ENCODE data around the gene FASN. TPM values are rescaled to one million over a fixed set of nuclear protein-coding genes. Genes with fewer than 3 reads are reported as not detected.

Gene FASN
- total RNA-seq, 2 experiments from 2014 or later: 255 to 261 TPM

GRCh38 chr17:82091264-82092066, 6.6 kb downstream of the FASN start:
- Mint-ChIP-seq H3K9me3 (ENCODE audit: insufficient read depth) (no peaks in the 10 kb centered on the region), H3K27me3 (ENCODE audit: low read depth) (no peaks in the 10 kb centered on the region), H3K4me1 (ENCODE audit: low read depth) (peaks cover 10% of the 10 kb centered on the region), H3K4me3 (no peak overlapping the region), H3K27ac (no peak overlapping the region), H3K36me3 (ENCODE audit: low read depth) (peaks cover 28% of the 10 kb centered on the region)
- no peak for ATAC-seq
- DNase-seq: no peak
- POLR2A ChIA-PET: no interaction called here
- CTCF ChIA-PET: no interaction called here

DNA sequence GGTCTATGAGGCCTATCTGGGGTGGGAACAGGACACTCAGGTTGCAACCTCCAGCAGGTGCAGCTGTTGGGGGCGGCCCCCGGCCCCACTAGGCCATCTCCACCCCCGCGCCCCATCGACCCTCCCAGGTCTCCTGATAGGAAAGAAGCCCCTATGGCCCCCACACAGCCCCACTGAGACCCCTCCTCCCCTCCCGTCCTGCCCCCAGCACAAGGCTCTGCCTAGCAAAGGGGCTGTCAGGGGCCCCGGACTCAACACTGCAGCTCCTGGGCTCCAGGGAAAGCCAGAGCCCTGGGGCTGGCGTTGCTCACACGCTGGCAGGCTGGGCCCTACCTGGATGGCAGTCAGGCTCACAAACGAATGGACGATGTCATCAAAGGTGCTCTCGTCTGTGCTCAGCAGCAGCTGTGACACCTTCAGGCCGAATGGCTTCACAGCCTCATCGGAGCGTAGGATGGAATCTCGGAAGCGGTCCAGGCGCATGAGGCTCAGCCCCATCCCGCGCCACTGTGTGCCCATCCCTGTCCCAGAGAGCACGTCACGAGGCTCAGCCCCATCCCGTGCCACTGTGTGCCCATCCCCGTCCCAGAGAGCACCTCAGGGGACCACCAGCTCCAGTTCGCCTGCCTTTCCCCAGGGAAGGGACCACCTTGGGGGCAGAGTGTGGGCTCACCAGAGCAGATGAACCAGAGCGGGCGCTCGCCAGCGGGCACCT, 7.3 kb downstream of the FASN start:
- no peaks in the 10 kb centered on the region for H3K9me3 Mint-ChIP-seq (ENCODE audit: insufficient read depth)
- H3K4me3 Mint-ChIP-seq: no peak overlapping the region
- H3K4me1 Mint-ChIP-seq (ENCODE audit: low read depth): peaks cover 3% of the 10 kb centered on the region
- ChIA-PET CTCF (no interaction called here), POLR2A (no interaction called here)
- ATAC-seq (no peak), DNase-seq (no peak)
- no peak overlapping the region for H3K27ac Mint-ChIP-seq
- no peaks in the 10 kb centered on the region for H3K27me3 Mint-ChIP-seq (ENCODE audit: low read depth)
- H3K36me3 Mint-ChIP-seq (ENCODE audit: low read depth): peaks cover 25% of the 10 kb centered on the region

DNA sequence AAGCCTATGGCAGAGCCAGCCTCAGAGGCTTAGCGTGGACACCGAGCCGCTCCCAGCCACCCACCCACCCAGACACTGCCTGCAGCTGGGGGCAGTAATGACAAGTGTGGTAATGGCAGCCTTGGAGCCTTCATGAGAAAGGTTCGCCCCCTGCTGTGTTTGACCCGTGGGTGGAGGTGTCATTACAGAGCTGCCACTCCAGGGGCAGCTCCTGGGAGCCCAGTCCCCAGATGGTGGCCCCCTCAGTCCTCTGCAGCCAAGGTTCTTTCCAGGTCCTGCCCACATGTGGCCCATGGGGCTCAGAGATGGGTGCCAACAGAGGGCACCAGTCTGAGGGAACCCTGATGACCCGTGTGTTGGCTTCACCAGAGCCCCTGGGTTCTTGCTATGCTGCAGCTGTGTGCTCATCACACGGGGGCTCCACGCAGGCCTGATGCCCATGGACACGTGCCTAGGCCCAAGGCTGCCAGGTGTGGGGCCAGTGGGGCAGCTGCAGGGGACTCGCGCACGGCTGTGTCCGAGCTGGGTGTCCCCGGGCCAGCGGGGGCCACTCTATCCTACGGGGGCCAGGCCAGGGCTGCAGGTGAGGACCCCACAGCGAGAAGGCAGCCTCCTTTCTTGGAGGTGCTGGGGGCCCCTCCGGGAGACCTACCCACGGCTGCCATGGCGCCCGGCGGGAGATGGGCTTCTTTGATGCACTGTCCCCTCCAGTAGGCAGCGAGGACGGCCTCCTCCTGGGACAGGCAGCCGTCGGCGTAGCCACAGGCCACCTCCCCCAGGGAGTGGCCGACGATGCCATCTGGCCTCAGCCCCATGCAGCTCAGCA, 8.1 kb downstream of the FASN start:
- Mint-ChIP-seq H3K36me3 (ENCODE audit: low read depth) (peaks cover 21% of the 10 kb centered on the region), H3K4me3 (no peak overlapping the region), H3K27ac (no peak overlapping the region), H3K9me3 (ENCODE audit: insufficient read depth) (no peaks in the 10 kb centered on the region), H3K27me3 (ENCODE audit: low read depth) (no peaks in the 10 kb centered on the region), H3K4me1 (ENCODE audit: low read depth) (no peaks in the 10 kb centered on the region)
- ChIA-PET POLR2A (no interaction called here), CTCF (no interaction called here)
- ATAC-seq: no peak
- no peak for DNase-seq

- ATAC-seq (no peak), DNase-seq (no peak)
- no peaks in the 10 kb centered on the region for H3K4me1 Mint-ChIP-seq (ENCODE audit: low read depth)
- no peak overlapping the region for H3K4me3 Mint-ChIP-seq
- ChIA-PET POLR2A (no interaction called here), CTCF (no interaction called here)
- no peaks in the 10 kb centered on the region for H3K9me3 Mint-ChIP-seq (ENCODE audit: insufficient read depth)
- no peak overlapping the region for H3K27ac Mint-ChIP-seq
- peaks cover 24% of the 10 kb centered on the region for H3K36me3 Mint-ChIP-seq (ENCODE audit: low read depth)
- H3K27me3 Mint-ChIP-seq (ENCODE audit: low read depth): no peaks in the 10 kb centered on the region
These were observed 9.0 kb downstream of the FASN start for GRCh38 chr17:82088838-82089722.

DNA sequence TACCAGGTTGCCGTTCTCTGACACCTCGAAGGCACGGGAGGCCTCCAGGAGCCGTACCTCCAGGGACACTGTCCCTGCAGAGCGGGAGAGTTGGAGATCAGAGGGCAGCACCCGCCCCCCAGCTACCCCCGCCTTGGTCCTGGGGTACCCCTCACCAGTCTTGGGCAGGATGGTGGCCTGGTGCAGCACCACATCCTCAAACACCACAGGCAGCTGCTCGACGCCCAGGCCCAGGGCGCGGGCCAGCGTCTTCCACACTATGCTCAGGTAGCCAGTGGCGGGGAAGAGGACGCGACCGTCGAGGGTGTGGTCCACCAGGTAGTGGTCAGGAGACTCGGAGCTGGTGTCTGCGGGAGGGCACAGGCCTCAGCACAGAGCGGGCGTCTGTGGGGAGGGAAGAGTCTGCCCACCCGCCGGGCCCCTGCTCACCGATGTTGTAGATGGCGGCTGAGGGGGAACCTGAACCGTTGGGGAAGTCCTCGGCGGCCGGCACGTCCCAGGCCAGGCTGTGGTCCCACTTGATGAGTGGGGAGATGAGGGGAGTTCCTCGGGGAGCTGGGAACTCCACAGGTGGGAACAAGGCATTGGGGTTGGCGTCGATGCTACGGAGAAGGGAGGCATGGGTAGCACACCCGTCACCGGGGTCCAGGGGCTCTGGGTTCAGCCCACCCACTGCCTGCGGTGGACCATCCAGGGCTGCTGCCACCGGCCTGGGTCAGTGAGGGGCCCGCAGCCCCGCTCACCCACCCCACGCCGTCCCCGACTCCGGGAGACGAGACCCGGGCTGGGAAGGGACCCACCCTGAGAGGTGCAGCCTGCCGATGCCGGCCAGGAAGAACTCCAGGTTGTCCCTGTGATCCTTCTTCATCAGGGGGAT, 9.8 kb downstream of the FASN start:
- ATAC-seq: no peak
- Mint-ChIP-seq H3K27me3 (ENCODE audit: low read depth) (no peaks in the 10 kb centered on the region), H3K9me3 (ENCODE audit: insufficient read depth) (no peaks in the 10 kb centered on the region), H3K36me3 (ENCODE audit: low read depth) (peaks cover 24% of the 10 kb centered on the region), H3K4me1 (ENCODE audit: low read depth) (no peaks in the 10 kb centered on the region), H3K27ac (no peak overlapping the region), H3K4me3 (no peak overlapping the region)
- CTCF ChIA-PET: no interaction called here
- POLR2A ChIA-PET: no interaction called here
- DNase-seq: no peak

DNA sequence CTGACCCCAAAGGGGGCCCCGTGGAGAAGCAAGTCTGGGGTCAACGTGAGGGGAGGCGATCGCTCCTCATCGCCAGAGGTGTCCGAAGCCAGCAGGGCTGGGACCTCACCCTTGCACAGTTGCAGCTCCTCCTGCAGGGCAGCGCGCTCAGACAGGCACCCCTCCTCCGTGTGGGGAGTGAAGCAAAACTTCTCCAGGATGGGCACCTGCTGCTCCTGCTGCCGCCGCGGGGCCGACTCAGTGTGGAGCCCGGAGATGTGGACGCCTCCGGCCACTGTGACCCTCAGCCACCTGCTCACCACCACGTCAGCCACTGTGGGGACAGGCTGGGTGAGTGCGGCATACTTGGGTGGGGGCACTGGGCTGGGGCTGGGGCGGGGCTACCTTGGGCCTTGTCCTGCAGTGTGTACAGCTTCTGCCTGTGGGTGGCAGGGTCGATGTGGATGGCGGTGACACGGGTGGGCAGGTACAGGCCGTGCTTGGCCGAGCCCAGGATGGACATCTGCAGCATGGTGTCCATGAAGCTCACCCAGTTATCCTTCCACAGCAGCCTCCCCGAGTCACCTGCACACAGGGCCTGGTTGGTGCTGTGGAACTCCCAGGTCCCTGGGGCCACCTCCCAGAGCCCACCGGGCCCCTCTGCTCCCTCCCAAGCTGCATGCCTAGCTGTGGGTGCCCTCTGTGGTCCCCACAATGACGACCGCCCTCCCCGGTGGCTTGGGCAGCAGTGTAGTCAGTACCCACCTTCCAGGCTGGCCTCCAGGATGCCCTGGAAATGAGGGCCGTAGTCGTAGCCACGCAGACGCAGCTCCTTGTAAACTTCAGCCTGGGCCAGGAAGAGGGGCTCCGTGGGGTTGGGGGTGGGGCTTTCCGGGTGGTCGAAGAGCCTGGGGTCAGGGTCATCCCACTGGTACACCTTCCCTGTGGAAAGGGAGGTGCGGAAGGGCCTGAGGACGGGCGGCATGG, 10.8 kb downstream of the FASN start:
- H3K36me3 Mint-ChIP-seq (ENCODE audit: low read depth): peaks cover 25% of the 10 kb centered on the region
- no peaks in the 10 kb centered on the region for H3K27me3 Mint-ChIP-seq (ENCODE audit: low read depth)
- H3K9me3 Mint-ChIP-seq (ENCODE audit: insufficient read depth): no peaks in the 10 kb centered on the region
- H3K4me3 Mint-ChIP-seq: no peak overlapping the region
- no peaks in the 10 kb centered on the region for H3K4me1 Mint-ChIP-seq (ENCODE audit: low read depth)
- POLR2A ChIA-PET: interaction anchor here (0.8 to 1.0 kb wide), 2 partner anchors 11 to 24 kb away, joined by 3 to 4 read pairs; no protein-coding TSS in a partner anchor
- DNase-seq: no peak
- CTCF ChIA-PET: no interaction called here
- no peak for ATAC-seq
- H3K27ac Mint-ChIP-seq: no peak overlapping the region

- no peaks in the 10 kb centered on the region for H3K9me3 Mint-ChIP-seq (ENCODE audit: insufficient read depth)
- CTCF ChIA-PET: no interaction called here
- H3K4me3 Mint-ChIP-seq: no peak overlapping the region
- peaks cover 24% of the 10 kb centered on the region for H3K36me3 Mint-ChIP-seq (ENCODE audit: low read depth)
- ATAC-seq: no peak
- H3K27ac Mint-ChIP-seq: no peak overlapping the region
- no peaks in the 10 kb centered on the region for H3K4me1 Mint-ChIP-seq (ENCODE audit: low read depth)
- no peaks in the 10 kb centered on the region for H3K27me3 Mint-ChIP-seq (ENCODE audit: low read depth)
- no peak for DNase-seq
- POLR2A ChIA-PET: interaction anchor here (0.8 to 1.0 kb wide), 2 partner anchors 10 to 23 kb away, joined by 3 to 4 read pairs; no protein-coding TSS in a partner anchor
These were observed 11.9 kb downstream of the FASN start for GRCh38 chr17:82085931-82086764.

- H3K9me3 Mint-ChIP-seq (ENCODE audit: insufficient read depth): no peaks in the 10 kb centered on the region
- no peaks in the 10 kb centered on the region for H3K4me1 Mint-ChIP-seq (ENCODE audit: low read depth)
- H3K27ac Mint-ChIP-seq: no peak overlapping the region
- DNase-seq (no peak), ATAC-seq (no peak)
- POLR2A ChIA-PET: no interaction called here
- peaks cover 25% of the 10 kb centered on the region for H3K36me3 Mint-ChIP-seq (ENCODE audit: low read depth)
- no peak overlapping the region for H3K4me3 Mint-ChIP-seq
- CTCF ChIA-PET: no interaction called here
- H3K27me3 Mint-ChIP-seq (ENCODE audit: low read depth): no peaks in the 10 kb centered on the region
These were observed 12.8 kb downstream of the FASN start for GRCh38 chr17:82085031-82085861.

DNA sequence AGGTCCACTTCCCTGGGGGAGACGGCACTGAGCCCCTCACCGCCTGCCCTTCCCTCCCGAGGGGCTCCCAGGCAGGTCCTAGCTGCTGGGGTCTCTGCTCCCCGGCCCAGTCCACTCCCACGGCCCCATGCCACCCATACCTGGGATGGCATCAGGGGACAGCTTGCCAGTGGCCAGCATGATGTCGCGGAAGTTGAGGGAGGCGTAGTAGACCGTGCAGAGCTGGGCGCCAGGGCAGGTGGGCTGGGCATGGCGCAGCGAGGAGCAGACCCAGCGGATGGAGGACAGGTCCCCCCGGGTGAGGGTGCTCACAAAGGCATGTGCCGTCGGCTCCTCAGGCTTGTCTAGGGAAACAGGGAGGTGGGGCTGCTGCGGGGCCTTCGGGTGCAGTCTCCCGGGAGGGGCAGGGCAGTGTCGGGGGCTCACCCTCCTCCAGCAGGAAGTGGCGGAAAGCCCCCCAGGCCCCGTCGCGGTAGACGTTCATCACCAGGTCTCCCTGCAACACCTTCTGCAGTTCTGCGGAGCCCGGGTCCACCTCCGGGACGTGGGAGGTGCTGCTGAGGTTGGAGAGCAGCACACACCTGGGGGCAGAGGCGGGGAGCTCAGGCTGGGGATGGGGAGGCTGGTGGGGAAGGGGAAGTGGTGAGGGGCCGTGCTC, 13.5 kb downstream of the FASN start:
- ChIA-PET POLR2A (no interaction called here), CTCF (no interaction called here)
- Mint-ChIP-seq H3K4me3 (no peak overlapping the region), H3K27me3 (ENCODE audit: low read depth) (no peaks in the 10 kb centered on the region), H3K36me3 (ENCODE audit: low read depth) (peaks cover 29% of the 10 kb centered on the region), H3K9me3 (ENCODE audit: insufficient read depth) (no peaks in the 10 kb centered on the region), H3K4me1 (ENCODE audit: low read depth) (no peaks in the 10 kb centered on the region), H3K27ac (no peak overlapping the region)
- no peak for ATAC-seq
- no peak for DNase-seq
